ENCODE measurements around the gene FARP2. TPM values are rescaled to one million over a fixed set of nuclear protein-coding genes. Genes with fewer than 3 reads are reported as not detected.

Gene FARP2
- total RNA-seq, 2 experiments from 2014 or later, result 17.2 to 18.3 TPM

- no peak for TF ChIP-seq CTCF (IDR thresholded peaks at IDR 0.05)
- no peaks in the 10 kb centered on the region for H3K4me1 Mint-ChIP-seq (ENCODE audit: low read depth)
- H3K27ac ChIP-seq (ENCODE audit: low read depth in 1 of 2, low read length in 2 of 2), result no peak overlapping the region
- H3K9me3 ChIP-seq (ENCODE audit: control insufficient read depth in 1 of 2, insufficient read depth in 1 of 2, low read length in 2 of 2), result no peaks in the 10 kb centered on the region
- DNase-seq (no peak), ATAC-seq (ENCODE audit: poor library complexity) (no peak)
- intact Hi-C loops (cut with DNase I, micrococcal nuclease), result no loop called here
- CTCF ChIA-PET, result no interaction called here
- no peaks in the 10 kb centered on the region for H3K36me3 Mint-ChIP-seq (ENCODE audit: low read depth)
- H3K9me3 Mint-ChIP-seq, result no peaks in the 10 kb centered on the region
- no peaks in the 10 kb centered on the region for H3K36me3 ChIP-seq (ENCODE audit: insufficient read depth, low read length)
- no peaks in the 10 kb centered on the region for H3K4me1 ChIP-seq (ENCODE audit: insufficient read depth, low read length)
- H3K27me3 Mint-ChIP-seq, result no peaks in the 10 kb centered on the region
- no peak overlapping the region for H3K4me3 Mint-ChIP-seq
- POLR2A ChIA-PET, result no interaction called here
- no peaks in the 10 kb centered on the region for H3K27me3 ChIP-seq (ENCODE audit: control insufficient read depth in 1 of 2, insufficient read depth in 2 of 2, low read length in 2 of 2)
- H3K27ac Mint-ChIP-seq, result no peak overlapping the region
- no peak overlapping the region for H3K4me3 ChIP-seq (ENCODE audit: low read length)
These were observed 159.1 kb downstream of the FARP2 start for GRCh38 chr2:241514986-241515737.

DNA sequence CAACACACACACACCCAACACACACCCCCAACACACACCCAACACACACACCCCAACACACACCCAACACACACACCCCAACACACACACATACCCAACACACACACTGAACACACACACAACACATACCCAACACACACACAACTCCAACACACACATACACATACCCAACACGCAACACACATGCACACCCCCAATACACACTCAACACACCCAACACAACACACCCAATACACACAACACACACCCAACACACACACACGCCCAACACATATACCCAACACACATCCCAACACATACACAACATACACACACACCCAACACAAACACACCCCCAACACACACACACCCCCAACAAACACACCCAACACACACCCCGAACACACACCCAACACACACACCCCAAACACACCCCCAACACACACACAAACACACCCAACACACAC is 160.5 kb downstream of the FARP2 start:
- H3K4me3 Mint-ChIP-seq, result no peak overlapping the region
- H3K4me1 ChIP-seq (ENCODE audit: insufficient read depth, low read length), result no peaks in the 10 kb centered on the region
- peaks cover 5% of the 10 kb centered on the region for H3K27me3 Mint-ChIP-seq
- DNase-seq, result no peak
- H3K27me3 ChIP-seq (ENCODE audit: control insufficient read depth in 1 of 2, insufficient read depth in 2 of 2, low read length in 2 of 2), result peaks cover 0 to 5% of the 10 kb centered on the region in 2 experiments
- H3K4me1 Mint-ChIP-seq (ENCODE audit: low read depth), result no peaks in the 10 kb centered on the region
- no peak overlapping the region for H3K27ac ChIP-seq (ENCODE audit: low read depth in 1 of 2, low read length in 2 of 2)
- H3K36me3 ChIP-seq (ENCODE audit: insufficient read depth, low read length), result no peaks in the 10 kb centered on the region
- TF ChIP-seq CTCF (IDR thresholded peaks at IDR 0.05), result no peak
- intact Hi-C loops (cut with DNase I, micrococcal nuclease), result no loop called here
- no peaks in the 10 kb centered on the region for H3K36me3 Mint-ChIP-seq (ENCODE audit: low read depth)
- CTCF ChIA-PET, result no interaction called here
- H3K9me3 Mint-ChIP-seq, result no peaks in the 10 kb centered on the region
- ATAC-seq (ENCODE audit: poor library complexity), result no peak
- no peak overlapping the region for H3K4me3 ChIP-seq (ENCODE audit: low read length)
- H3K27ac Mint-ChIP-seq, result no peak overlapping the region
- POLR2A ChIA-PET, result no interaction called here
- H3K9me3 ChIP-seq (ENCODE audit: control insufficient read depth in 1 of 2, insufficient read depth in 1 of 2, low read length in 2 of 2), result no peaks in the 10 kb centered on the region

- H3K27me3 ChIP-seq (ENCODE audit: control insufficient read depth in 1 of 2, insufficient read depth in 2 of 2, low read length in 2 of 2), result peaks cover 0 to 5% of the 10 kb centered on the region in 2 experiments
- Mint-ChIP-seq H3K4me3 (no peak overlapping the region), H3K9me3 (no peaks in the 10 kb centered on the region), H3K4me1 (ENCODE audit: low read depth) (no peaks in the 10 kb centered on the region), H3K36me3 (ENCODE audit: low read depth) (no peaks in the 10 kb centered on the region), H3K27me3 (peaks cover 5% of the 10 kb centered on the region), H3K27ac (no peak overlapping the region)
- no peaks in the 10 kb centered on the region for H3K4me1 ChIP-seq (ENCODE audit: insufficient read depth, low read length)
- no peak overlapping the region for H3K27ac ChIP-seq (ENCODE audit: low read depth in 1 of 2, low read length in 2 of 2)
- ATAC-seq (ENCODE audit: poor library complexity) (no peak), DNase-seq (no peak)
- no peaks in the 10 kb centered on the region for H3K36me3 ChIP-seq (ENCODE audit: insufficient read depth, low read length)
- H3K4me3 ChIP-seq (ENCODE audit: low read length), result no peak overlapping the region
- ChIA-PET CTCF (no interaction called here), POLR2A (no interaction called here)
- no peak for TF ChIP-seq CTCF (IDR thresholded peaks at IDR 0.05)
- H3K9me3 ChIP-seq (ENCODE audit: control insufficient read depth in 1 of 2, insufficient read depth in 1 of 2, low read length in 2 of 2), result no peaks in the 10 kb centered on the region
- intact Hi-C loops (cut with DNase I, micrococcal nuclease), result no loop called here
These were observed 161.2 kb downstream of the FARP2 start for GRCh38 chr2:241517297-241517696.
